T-cell (primary cell): Measurements from ENCODE around the gene TBX15. TPM values are rescaled to one million over a fixed set of nuclear protein-coding genes. Genes with fewer than 3 reads are reported as not detected.
A peak's percentile ranks its signal among the peaks of the same experiment; 100 is the strongest.

Experiments used
- ATAC-seq, 4 experiments: fragments of 200-7000 bp in 3 of 4; fragments of 150-1000 bp in 1 of 4; cut with Tn5 transposase; replicated peaks in 1 of 4; 1 replicate in 3 of 4; 2 replicates in 1 of 4; pipeline ENCODE4 v1.10.0; 2021; ENCODE audit warnings: moderate library complexity in 3 of 4, mild to moderate bottlenecking in 2 of 4, moderate number of reproducible peaks in 1 of 4
- CTCF ChIA-PET, 2 donors: fragments of 300-600 bp; sonication (Branson Sonifier 250); formaldehyde crosslinking; loops; one replicate each; lab custom pipeline; 2022; ENCODE audit warnings: antibody characterized with exemption in 2 of 2; lab: Charles Lee
- POLR2A ChIA-PET, 2 donors: fragments of 300-600 bp; sonication (Branson Sonifier 250); formaldehyde crosslinking; loops; one replicate each; lab custom pipeline; 2022; ENCODE audit warnings: antibody characterized with exemption in 2 of 2; lab: Charles Lee
- DNase-seq, 35 experiments: peaks; one replicate each; pipeline versions ENCODE4 v3.0.0 to v3.0.0-alpha.2; 2013 to 2023
- H3K27ac ChIP-seq: one replicate; pipeline ENCODE4 v1.5.1; 2013; ENCODE audit warnings: low read length
- H3K27me3 ChIP-seq, 2 experiments: replicated peaks in 1 of 2; 1 replicate in 1 of 2; 2 replicates in 1 of 2; pipeline versions ENCODE4 v1.6.1 to v1.7.0; 2013; ENCODE audit warnings: low read length in 1 of 2, mixed read lengths in 1 of 2; ENCODE audit not compliant: control insufficient read depth in 2 of 2, insufficient read depth in 2 of 2; ENCODE audit errors: extremely low read depth in 1 of 2
- H3K36me3 ChIP-seq, 2 donors: 1 replicate in 1 of 2; 2 replicates in 1 of 2; pipeline versions ENCODE4 v1.6.1 to v1.7.0; 2013; ENCODE audit warnings: low read length in 1 of 2; ENCODE audit not compliant: control insufficient read depth in 2 of 2, insufficient read depth in 1 of 2; ENCODE audit errors: extremely low read depth in 1 of 2
- H3K4me1 ChIP-seq, 2 experiments: 1 replicate in 1 of 2; 2 replicates in 1 of 2; pipeline versions ENCODE4 v1.6.1 to v1.7.0; 2013; ENCODE audit warnings: low read length in 2 of 2, mixed read lengths in 1 of 2; ENCODE audit not compliant: insufficient read depth in 2 of 2, control insufficient read depth in 1 of 2; ENCODE audit errors: extremely low read depth in 1 of 2
- H3K4me3 ChIP-seq, 2 donors: 1 replicate in 1 of 2; 2 replicates in 1 of 2; pipeline versions ENCODE4 v1.5.1 to v1.7.0; 2013; ENCODE audit warnings: mild to moderate bottlenecking in 2 of 2, low read length in 1 of 2, moderate library complexity in 1 of 2; ENCODE audit not compliant: control insufficient read depth in 1 of 2; ENCODE audit errors: extremely low read depth in 1 of 2
- H3K9me3 ChIP-seq: 2 replicates; pipeline ENCODE4 v1.7.0; 2013
- H3K27ac Mint-ChIP-seq, 2 donors: one replicate each; pipeline ENCODE4 v1.8.0; 2020 to 2021; ENCODE audit warnings: mild to moderate bottlenecking in 2 of 2, mixed read lengths in 2 of 2
- H3K27me3 Mint-ChIP-seq, 2 donors: one replicate each; pipeline ENCODE4 v1.8.0; 2021 to 2022; ENCODE audit warnings: mixed read lengths in 2 of 2
- H3K36me3 Mint-ChIP-seq: one replicate; pipeline ENCODE4 v1.8.0; 2021; ENCODE audit warnings: mixed read lengths
- H3K4me1 Mint-ChIP-seq, 3 donors: one replicate each; pipeline ENCODE4 v1.8.0; 2020 to 2022; ENCODE audit warnings: mixed read lengths in 3 of 3, mild to moderate bottlenecking in 1 of 3
- H3K4me3 Mint-ChIP-seq, 3 donors: one replicate each; pipeline ENCODE4 v1.8.0; 2020 to 2022; ENCODE audit warnings: mild to moderate bottlenecking in 3 of 3, mixed read lengths in 3 of 3, moderate library complexity in 3 of 3
- H3K9me3 Mint-ChIP-seq, 3 donors: one replicate each; pipeline ENCODE4 v1.8.0; 2020 to 2022; ENCODE audit warnings: mixed read lengths in 3 of 3
- WGBS: methylation state at CpG from one replicate; pipeline ENCODE4 v1.1.5; 2013; ENCODE audit warnings: missing lambda C conversion rate; ENCODE audit not compliant: insufficient coverage; 5-methylcytosine and 5-hydroxymethylcytosine counted together
- total RNA-seq, 35 experiments: library from RNA in 6 of 35; stranded (reverse) in 6 of 35; fragments of 120-200 nt in 1 of 35; gene quantifications; one replicate each; pipeline versions ENCODE4 v1.2.1 to v1.2.4 and lab custom pipeline; 2013 to 2026

Gene TBX15
- total RNA-seq, 5 donors from 2014 or later (not counting 1 experiment from before 2014, with no cell fraction given) = 0.12 TPM; not detected in 4

- Histone ChIP-seq H3K36me3 (no peaks in the 10 kb centered on the region), H3K9me3 (no peaks in the 10 kb centered on the region), H3K4me3 (no peak overlapping the region), H3K27me3 (peaks cover 0 to 2% of the 10 kb centered on the region in 2 experiments), H3K27ac (no peak overlapping the region), H3K4me1 (no peaks in the 10 kb centered on the region)
- H3K9me3 Mint-ChIP-seq = peaks cover 0 to 8% (median 0%) of the 10 kb centered on the region in 3 donors
- H3K27ac Mint-ChIP-seq = no peak overlapping the region
- ATAC-seq (no peak), DNase-seq (no peak)
- WGBS = no CpG with 5 or more reads among the region's 2 CpGs
- H3K4me1 Mint-ChIP-seq = no peaks in the 10 kb centered on the region
- ChIA-PET CTCF (no interaction called here), POLR2A (no interaction called here)
- no peak overlapping the region for H3K4me3 Mint-ChIP-seq
- no peaks in the 10 kb centered on the region for H3K36me3 Mint-ChIP-seq
- H3K27me3 Mint-ChIP-seq = peaks cover 4 to 11% of the 10 kb centered on the region in 2 donors
Observed at GRCh38 chr1:118963138-118963455, 25.0 kb downstream of the TBX15 start.

- peaks cover 0 to 2% of the 10 kb centered on the region in 2 experiments for H3K27me3 ChIP-seq
- CTCF ChIA-PET = no interaction called here
- no peaks in the 10 kb centered on the region for H3K36me3 Mint-ChIP-seq
- ATAC-seq (no peak), DNase-seq (no peak)
- peaks cover 0 to 8% (median 0%) of the 10 kb centered on the region in 3 donors for H3K9me3 Mint-ChIP-seq
- no peak overlapping the region for H3K4me3 Mint-ChIP-seq
- H3K4me3 ChIP-seq = no peak overlapping the region
- H3K36me3 ChIP-seq = no peaks in the 10 kb centered on the region
- H3K9me3 ChIP-seq = no peaks in the 10 kb centered on the region
- no peaks in the 10 kb centered on the region for H3K4me1 ChIP-seq
- no peak overlapping the region for H3K27ac Mint-ChIP-seq
- POLR2A ChIA-PET = no interaction called here
- no peaks in the 10 kb centered on the region for H3K4me1 Mint-ChIP-seq
- WGBS = no CpG with 5 or more reads among the region's 2 CpGs
- H3K27ac ChIP-seq = no peak overlapping the region
- peaks cover 4 to 11% of the 10 kb centered on the region in 2 donors for H3K27me3 Mint-ChIP-seq
Observed at GRCh38 chr1:118961156-118961555, 27.0 kb downstream of the TBX15 start.

- Mint-ChIP-seq H3K27ac (peak overlapping the region in 1 of 2 donors; percentile 34), H3K36me3 (no peaks in the 10 kb centered on the region), H3K9me3 (peaks cover 0 to 8% (median 0%) of the 10 kb centered on the region in 3 donors), H3K27me3 (peaks cover 4 to 11% of the 10 kb centered on the region in 2 donors), H3K4me3 (no peak overlapping the region), H3K4me1 (no peaks in the 10 kb centered on the region)
- Histone ChIP-seq H3K36me3 (no peaks in the 10 kb centered on the region), H3K27ac (no peak overlapping the region), H3K9me3 (no peaks in the 10 kb centered on the region), H3K27me3 (peaks cover 0 to 2% of the 10 kb centered on the region in 2 experiments), H3K4me1 (no peaks in the 10 kb centered on the region), H3K4me3 (no peak overlapping the region)
- ATAC-seq (no peak), DNase-seq (no peak)
- WGBS = 82% methylated on average over 3 of the region's 7 CpGs
- CTCF ChIA-PET = no interaction called here
- POLR2A ChIA-PET = no interaction called here
Observed at GRCh38 chr1:118960567-118961136, 27.5 kb downstream of the TBX15 start.

GRCh38 chr1:118960026-118960561 lies 28.0 kb downstream of the TBX15 start:
- Histone ChIP-seq H3K36me3 (no peaks in the 10 kb centered on the region), H3K27me3 (peaks cover 0 to 2% of the 10 kb centered on the region in 2 experiments), H3K27ac (no peak overlapping the region), H3K9me3 (no peaks in the 10 kb centered on the region), H3K4me1 (no peaks in the 10 kb centered on the region), H3K4me3 (no peak overlapping the region)
- Mint-ChIP-seq H3K4me1 (no peaks in the 10 kb centered on the region), H3K9me3 (peaks cover 0 to 8% (median 0%) of the 10 kb centered on the region in 3 donors), H3K4me3 (no peak overlapping the region), H3K36me3 (no peaks in the 10 kb centered on the region), H3K27ac (no peak overlapping the region), H3K27me3 (peaks cover 4 to 11% of the 10 kb centered on the region in 2 donors)
- whole genome bisulfite sequencing = 15% methylated on average over 7 of the region's 7 CpGs
- ChIA-PET CTCF (no interaction called here), POLR2A (no interaction called here)
- ATAC-seq = no peak
- no peak for DNase-seq

- ChIA-PET CTCF (no interaction called here), POLR2A (no interaction called here)
- ATAC-seq = no peak
- H3K4me1 Mint-ChIP-seq = no peaks in the 10 kb centered on the region
- peaks cover 0 to 8% (median 0%) of the 10 kb centered on the region in 3 donors for H3K9me3 Mint-ChIP-seq
- no peak overlapping the region for H3K4me3 Mint-ChIP-seq
- Histone ChIP-seq H3K27me3 (peaks cover 0 to 2% of the 10 kb centered on the region in 2 experiments), H3K36me3 (no peaks in the 10 kb centered on the region), H3K9me3 (no peaks in the 10 kb centered on the region), H3K4me1 (no peaks in the 10 kb centered on the region), H3K4me3 (no peak overlapping the region), H3K27ac (no peak overlapping the region)
- no peak overlapping the region for H3K27ac Mint-ChIP-seq
- DNase-seq = no peak
- H3K36me3 Mint-ChIP-seq = no peaks in the 10 kb centered on the region
- peaks cover 4 to 15% of the 10 kb centered on the region in 2 donors for H3K27me3 Mint-ChIP-seq
- no CpG with 5 or more reads among the region's 1 CpG for WGBS
Observed at GRCh38 chr1:118958937-118959631, 29.1 kb downstream of the TBX15 start.

GRCh38 chr1:118958140-118958539 lies 30.0 kb downstream of the TBX15 start:
- WGBS = no CpG with 5 or more reads among the region's 3 CpGs
- no peak overlapping the region for H3K4me3 Mint-ChIP-seq

More at GRCh38 chr1:118958140-118958539, 30.0 kb downstream of the TBX15 start:
- Histone ChIP-seq H3K36me3 (no peaks in the 10 kb centered on the region), H3K4me1 (no peaks in the 10 kb centered on the region), H3K9me3 (no peaks in the 10 kb centered on the region), H3K27me3 (peaks cover 0 to 2% of the 10 kb centered on the region in 2 experiments), H3K27ac (no peak overlapping the region), H3K4me3 (no peak overlapping the region)
- CTCF ChIA-PET = no interaction called here
- POLR2A ChIA-PET = no interaction called here
- peaks cover 4 to 9% of the 10 kb centered on the region in 2 donors for H3K27me3 Mint-ChIP-seq
- no peaks in the 10 kb centered on the region for H3K36me3 Mint-ChIP-seq
- H3K27ac Mint-ChIP-seq = no peak overlapping the region
- H3K9me3 Mint-ChIP-seq = peaks cover 0 to 8% (median 0%) of the 10 kb centered on the region in 3 donors
- no peak for DNase-seq
- H3K4me1 Mint-ChIP-seq = no peaks in the 10 kb centered on the region
- ATAC-seq = no peak
